GM21529 (cell line): Measurements from ENCODE around the gene RUFY4.
"Not testable (repeated sequence)": the region's sequence is repeated elsewhere in the genome, so short reads cannot be mapped to it uniquely, and the experiment has no call there.

Experiments
- ATAC-seq: cut with Tn5 transposase; IDR thresholded peaks from one replicate; pipeline ENCODE4 v1.9.1; 2021; ENCODE audit not compliant: unreplicated experiment

RUFY4 gene

DNA sequence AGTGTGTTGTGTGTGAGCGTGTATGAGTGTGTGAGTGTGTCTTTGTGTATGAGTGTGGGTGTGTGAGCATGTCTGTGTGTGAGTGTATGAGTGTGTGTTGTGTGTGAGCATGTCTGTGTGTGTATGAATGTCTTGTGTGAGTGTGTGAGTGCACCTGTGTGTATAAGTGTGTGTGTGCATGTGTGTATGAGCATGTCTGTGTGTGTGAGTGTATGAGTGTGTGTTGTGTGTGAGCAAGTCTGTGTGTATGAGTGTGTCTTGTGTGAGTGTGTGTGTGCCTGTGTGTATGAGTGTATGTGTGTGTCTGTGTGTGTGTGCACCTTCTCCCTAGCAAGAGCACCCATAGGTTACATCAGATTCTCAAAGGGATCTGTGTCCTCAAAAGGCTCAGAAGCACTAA is 37.8 kb upstream of the RUFY4 start:
- ATAC-seq, result no peak

DNA sequence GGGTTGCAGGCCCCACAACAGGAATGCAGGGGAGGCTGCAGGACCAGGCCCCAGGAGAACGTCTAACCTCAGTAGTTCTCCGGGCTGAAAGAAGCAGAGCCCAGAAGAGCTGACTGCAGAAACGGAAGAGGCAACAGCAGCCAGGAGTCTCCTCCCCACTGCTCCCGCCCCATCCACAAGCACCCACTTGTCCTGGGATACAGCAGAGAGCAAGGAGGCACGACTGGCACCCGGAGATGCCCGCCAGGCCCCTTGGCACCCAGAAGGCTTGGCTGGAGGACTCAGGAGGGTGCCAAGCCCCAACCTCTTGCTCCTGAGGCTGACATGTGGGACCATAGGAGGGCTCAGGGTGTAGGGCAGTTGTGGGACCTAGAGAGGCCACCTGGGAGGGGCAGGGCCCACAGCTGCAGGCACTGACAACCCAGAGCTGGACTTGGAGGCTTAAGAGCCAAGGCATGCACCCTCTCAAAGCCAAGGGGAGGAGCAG is 37.2 kb upstream of the RUFY4 start:
- no peak for ATAC-seq

DNA sequence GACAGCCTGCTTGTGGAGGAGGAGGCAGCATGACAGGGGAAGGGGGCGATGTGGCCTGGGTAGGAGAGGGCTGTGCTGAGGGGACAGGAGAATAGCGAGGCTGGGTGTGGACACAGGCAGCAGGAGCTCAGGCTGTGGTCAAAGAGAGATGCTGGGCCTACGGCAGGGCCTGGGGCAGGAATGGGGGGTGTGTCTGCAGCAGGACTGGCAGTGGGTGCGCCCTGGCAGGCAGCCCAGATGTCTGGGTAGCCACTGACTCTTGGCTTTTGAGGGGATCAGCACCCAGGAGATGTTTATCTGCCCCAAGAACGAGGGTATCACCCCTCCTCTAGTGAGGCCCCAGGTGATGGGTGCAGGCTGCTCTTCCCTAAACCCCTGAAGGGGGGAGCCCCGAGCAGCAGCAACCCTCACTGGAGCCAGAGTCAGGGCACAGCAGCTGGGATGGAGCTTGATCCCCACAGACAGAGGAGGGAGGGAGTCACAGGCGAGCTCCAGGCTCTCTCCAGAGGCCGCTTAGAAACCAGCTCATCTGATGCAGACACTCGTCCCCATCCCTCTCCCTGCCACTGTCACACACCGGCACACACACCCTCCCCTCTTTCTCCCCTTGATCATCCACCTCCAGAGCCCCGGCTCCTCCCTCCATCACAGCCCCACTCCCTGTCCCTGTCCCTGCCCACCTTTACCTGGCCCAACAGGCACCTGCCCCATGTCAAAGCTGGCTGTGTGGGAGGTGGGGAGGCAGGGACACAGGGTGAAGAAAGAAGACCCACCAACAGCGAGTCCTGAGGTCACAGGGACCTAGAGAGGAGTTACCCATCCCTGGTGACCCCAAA is 36.5 kb upstream of the RUFY4 start:
- no peak for ATAC-seq

DNA sequence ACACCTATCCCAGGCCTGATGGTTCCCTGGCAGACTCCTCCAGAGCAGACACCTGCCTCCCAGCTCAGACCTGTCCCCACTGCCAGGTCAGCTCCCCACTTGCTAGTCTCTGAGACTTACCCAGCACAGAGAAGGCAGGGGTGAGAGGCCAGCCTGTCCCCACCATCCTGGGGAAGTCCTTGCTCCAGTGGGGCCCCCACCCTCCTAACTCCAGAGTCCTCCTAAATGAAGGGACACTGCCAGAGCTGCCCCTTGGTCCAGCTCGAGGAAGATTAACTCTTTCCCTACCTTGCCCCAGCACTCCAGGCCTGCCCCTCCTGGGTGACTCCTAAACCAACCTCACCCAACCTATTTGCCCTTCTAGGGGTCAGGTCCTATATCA is 35.9 kb upstream of the RUFY4 start:
- ATAC-seq, result no peak

DNA sequence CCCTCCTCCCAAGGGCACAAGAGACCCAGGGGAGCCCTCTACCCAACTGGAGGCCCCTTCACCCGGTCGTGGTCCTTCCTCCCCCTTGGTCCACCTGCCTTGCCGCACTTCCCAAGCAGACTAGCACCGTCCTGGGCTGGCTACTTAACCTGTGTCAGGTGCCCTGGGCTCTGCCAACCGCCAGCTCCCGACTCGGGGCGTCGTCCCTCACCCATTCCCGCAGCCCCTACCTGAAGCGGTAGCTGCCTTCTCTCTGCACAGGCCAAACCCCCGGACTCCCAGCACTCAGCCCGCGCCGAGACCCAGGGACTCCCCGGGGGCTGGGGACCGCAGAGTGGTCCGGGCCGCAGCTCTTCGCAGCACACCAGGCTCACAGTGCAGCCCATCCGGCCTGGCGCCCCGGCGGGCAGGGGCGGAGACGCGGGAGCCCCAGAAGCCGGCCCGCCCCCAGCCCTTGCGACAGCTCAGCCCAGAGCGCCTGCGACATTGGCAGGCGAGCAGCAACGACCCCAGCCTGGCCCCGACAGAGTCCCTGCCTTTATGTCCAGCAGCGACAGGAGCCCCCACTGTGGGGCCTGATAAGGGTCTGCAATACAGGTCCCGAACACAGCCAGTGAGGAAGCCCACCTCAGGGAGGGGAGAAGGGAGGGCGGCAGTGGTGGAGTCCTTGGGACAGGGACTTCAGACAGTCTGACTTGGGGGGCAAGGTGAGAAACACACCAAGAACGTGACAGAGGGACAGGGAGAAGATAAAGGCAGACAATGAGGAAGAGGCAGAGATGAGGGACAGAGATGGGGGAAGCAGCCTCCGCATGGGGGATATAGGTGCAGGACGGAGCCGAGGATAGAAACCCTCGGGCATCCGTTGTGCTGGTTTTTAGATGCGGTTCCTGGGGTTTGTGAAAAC is 35.2 kb upstream of the RUFY4 start:
- ATAC-seq, result peak; percentile 3

DNA sequence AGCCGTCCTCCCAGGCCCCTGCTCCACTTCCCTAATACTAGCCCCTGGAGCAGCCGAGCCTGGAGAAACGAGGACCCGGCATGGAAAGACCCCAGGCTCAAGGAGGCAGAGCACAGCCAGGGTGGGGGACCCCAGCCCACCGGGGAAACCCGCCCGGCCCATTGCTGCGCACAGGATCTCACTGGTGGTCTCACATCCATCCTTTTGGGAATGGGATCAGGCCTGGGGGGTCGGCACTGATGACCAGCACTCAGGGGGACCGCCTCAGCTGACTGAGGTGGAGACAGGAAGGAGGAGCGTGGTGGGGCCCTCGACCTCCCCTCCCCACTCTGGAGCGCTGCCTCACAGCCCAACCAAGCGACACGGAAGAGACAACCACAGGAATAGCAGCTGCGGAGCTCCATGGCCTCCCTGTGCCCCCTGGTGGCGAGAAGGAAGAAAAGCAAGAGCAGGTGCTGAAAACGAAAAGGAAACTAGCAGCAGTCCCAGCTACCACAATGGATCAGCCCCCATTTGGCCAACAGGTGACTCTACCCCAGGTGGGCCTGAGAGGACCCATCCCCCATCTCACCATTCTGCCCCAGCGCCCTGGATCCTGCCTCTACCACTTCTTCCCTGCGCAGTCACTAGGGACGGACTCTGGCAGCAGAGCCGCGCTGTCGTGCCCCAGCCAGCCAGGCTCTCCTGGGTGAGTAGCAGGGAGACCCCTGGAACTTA is 34.4 kb upstream of the RUFY4 start:
- peak; percentile 85 for ATAC-seq

DNA sequence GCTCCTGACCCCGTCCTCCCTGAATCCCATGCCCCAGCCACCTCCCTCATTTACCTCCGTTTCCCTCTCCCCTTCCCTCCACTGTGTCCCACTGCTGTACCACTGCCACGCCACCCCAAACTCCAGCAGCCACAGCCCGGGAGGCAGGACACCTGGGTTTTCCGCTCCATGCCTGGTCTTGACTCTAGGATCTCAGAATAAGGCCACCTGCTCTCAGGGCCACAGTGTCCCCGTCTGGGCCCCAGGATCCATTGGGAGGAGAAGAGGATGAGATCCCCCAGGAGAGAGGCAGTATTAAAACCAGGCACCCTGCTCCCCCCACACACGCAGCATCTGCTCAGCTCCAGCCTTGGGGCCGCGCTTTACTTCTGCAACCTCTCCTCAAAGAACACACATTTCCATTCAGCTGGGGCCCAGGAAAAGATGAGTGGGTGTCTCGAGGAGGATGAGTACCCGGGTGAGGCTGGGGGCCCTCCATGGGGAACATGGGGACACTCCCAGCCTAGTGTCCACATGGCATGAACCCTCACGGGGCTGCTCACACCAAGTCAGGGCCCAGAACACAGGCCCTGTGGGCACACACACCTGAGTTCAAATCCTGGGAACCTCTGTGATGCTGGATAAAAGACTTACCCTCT is 33.5 kb upstream of the RUFY4 start:
- ATAC-seq, result no peak

DNA sequence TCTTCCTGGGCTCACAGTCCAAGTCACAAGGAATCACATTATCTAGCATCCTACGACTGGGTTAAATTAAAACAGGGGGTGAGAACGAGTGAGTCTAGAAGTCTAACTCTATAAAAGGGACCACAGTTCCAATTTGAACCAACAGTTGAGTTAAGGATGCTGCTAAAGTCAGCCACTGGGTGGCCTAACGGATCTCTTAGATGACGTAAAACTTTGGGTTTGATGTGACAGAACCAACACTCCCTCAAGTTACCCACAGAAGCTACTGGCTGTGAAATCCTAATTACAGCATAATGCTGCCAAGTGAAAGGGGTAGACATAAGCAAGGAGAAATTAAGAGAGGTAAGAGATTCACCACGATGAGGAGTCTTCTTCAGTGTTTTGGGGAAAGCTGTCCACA is 32.7 kb upstream of the RUFY4 start:
- ATAC-seq, result no peak

DNA sequence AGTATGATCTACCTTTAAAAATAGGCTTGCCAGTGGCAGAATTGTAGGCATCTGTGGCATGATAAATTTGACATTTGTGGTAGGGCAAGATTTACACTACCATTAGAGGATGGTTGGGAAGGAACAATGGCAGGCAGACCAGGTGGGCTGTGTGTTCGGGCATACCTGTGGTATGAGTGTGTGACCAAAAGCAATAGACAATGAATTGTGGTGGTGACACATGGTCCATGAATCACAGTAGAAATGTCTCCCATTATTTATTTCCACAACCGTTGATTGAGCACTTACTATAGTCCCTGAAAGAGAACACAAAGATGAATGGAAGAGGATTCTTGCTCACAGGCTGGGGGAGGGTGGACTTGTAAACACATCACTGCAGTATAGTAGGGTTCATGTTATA is 29.9 kb upstream of the RUFY4 start:
- no peak for ATAC-seq

DNA sequence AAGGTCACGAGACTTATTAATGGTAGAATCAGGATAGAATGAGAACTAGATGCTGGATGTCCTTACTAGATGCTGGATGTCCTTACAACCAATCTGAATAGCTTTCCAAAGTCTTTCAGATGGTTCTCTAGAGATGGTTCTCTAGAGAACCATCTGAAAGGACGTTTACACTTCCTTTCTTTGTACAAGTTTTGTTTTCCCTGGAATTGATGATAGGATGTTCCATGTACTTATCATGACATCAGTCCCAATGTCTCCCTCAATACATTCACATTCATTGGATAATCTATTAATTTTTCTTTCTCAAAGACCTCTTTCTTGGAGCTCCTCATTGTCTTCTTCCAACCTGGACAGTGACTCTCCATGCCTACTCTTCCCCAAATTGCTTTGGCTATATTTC is 28.2 kb upstream of the RUFY4 start:
- ATAC-seq, result no peak

DNA sequence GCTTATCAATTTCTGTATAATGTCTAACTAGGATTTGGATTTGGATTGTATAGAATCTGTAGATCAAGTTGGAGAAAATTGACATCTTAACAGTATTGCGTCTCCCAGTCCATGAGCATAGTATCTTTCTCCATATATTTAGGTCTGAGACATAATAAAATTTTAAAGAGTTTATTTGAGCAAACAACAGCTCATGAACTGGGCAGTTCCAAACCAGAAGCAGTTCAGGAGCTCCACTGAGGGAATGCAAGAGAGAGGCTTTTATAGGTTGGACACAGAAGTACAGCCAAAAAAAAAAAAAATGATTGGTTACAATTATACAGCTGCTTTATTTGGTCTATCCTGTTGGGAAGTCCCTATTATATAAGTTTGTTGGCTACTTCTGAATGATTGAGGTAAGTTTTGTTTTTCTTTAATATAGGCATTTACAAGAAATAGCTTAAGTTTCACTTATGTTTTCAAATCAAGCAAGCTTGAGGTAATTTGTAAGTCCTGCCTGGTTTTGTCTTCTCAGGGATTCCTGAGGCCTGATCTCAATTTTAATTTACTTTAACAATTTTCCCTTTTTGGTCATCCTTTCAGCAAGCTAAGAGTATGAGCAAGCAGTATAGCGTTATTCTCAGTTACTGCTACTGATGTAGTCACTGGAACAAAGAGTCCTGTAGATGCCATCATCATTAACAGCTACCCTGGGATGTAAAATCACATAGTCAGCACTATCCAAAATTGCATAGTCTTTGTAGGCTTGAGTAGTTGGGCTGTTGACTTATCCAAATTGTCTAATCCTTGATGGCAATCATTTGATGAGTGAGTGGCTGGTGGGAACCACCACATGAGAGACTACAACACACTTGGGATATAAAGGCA is 27.5 kb upstream of the RUFY4 start:
- no peak for ATAC-seq

DNA sequence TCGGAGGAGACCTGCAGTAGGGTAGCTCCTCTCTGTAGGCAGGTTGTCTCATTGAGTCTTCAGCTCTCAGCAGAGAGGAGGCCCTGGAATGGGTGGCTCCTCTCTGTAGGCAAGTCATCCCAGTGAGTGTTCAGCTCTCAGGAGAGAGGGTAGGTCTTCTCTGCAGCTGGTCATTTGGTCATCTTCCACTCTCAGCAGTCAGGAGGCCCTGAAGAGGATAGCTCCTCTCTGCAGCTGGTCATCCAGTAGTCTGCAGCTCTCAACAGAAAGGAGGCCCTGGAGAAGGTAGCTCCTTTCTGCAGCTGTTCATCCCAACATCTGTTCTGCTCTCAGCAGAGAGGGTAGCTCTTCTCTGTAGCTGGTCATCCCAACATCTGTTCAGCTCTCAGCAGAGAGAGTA is 26.0 kb upstream of the RUFY4 start:
- ATAC-seq, result no peak

DNA sequence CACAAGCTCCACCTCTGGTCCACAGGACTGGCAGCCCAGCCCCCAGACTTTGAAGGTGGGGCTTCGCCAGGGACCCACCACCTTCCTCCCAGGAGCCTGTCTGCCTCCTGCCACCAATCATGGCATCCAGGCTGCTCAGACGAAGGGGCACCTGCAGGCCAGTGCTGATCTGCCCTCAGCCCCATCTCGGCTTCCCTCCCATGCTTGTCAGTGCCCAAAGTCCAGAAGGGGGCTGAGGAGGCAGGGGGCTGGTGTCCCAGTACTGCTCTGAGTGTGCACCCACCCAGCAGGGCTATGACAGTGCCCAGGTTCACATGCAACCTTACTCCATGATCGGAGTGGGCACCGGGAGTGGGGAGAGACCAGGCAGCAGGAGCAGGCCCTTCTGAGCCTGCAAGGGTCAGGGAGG is 25.3 kb upstream of the RUFY4 start:
- ATAC-seq, result no peak

DNA sequence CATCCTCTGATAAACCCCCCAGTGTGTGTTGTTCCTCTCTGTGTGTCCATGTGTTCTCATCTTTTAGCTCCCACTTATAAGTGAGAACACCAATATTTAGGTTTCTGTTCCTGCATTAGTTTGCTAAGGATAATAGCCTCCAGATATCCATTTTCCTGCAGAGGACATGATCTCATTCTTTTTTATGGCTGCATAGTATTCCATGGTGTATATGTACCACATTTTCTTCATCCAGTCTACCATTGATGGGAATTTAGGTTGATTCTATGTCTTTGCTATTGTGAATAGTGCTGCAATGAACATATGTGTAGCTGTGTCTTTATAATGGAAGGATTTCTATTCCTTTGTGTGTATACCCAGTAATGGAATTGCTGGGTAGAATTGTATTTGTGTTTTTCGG is 24.5 kb upstream of the RUFY4 start:
- not testable (repeated sequence) for ATAC-seq

DNA sequence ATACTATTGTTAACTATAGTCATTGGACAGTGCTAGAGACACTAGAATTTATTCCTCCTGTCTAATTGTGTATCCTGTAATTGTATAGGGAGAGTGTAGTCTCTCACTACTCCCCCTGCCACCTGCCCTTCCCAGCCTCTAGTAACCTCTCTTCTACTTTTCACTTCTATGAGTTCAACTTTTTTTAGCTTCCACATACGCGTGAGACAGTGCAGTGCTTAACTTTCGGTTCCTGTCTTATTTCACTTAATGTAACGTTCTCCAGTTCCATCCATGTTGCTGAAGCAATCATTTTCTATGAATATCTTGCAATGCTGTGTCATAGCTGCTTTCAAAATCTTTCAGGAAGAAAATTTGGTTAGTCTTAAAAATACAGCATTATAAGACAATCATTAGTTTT is 22.8 kb upstream of the RUFY4 start:
- ATAC-seq, result peak; percentile 91

DNA sequence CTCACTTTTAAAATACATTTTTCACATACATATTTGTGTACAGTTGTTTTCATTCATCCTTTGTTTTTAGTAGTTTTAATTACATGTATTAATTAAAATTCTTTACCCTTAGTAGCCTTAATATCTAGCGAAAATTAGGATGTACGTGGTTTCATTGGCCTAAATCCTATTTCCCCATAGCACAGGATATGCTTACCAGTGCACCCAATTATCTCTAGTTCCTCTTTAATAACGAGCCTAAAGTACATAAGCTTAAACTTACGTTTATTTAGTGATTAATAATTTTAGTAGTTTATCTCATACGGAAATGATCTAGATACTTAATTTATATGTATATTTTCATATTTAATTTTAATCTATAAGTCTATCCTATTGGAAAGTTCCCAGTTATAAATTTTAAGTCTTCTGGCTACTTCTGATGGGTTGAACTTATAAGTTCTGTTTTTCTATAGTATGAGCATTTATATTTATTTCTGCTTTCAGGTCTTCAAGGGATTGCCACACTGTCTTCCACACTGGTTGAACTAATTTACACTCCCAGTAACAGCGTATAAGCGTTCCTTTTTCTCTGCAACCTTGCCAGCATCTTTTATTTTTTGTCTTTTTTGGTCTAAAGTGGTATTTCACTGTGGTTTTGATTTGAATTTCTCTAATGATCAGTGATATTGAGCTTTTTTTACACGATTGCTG is 21.4 kb upstream of the RUFY4 start:
- no peak for ATAC-seq

DNA sequence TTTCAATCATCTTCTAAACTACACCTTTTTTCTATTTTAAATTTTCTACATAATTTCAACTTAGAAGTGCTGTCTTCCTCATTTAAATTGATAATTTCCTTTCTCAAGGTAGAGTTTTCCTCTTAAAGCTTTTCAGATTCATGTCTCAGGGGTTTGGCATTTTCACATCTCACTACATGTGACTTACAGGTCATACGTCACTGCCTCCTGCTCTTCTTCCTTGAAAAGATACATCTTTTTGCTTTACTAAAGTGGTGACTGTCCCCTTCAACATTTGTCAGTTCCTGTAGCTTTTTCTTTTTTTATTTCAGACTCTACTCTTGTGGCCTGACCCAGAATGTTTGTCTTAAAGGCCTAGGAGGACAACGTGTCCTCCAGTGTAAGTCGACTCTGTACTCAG is 17.1 kb upstream of the RUFY4 start:
- ATAC-seq, result no peak

DNA sequence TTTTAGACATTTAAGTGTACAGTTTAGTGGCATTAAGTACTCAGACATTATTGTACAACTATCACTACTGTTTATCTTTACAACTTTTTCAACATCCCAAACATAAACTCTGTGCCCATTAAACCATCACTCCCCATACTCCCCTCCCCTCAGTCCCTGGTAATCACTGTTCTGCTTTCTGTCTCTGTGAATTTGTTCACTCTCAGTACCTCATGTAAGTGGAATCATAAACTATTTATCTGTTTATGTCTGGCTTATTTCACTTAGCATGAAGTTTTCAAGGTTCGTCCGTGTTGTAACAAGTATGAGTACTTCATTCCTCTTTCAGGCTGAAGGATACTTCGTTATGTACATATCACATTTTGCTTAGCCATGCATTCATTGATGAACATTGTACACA is 9.8 kb upstream of the RUFY4 start:
- no peak for ATAC-seq

DNA sequence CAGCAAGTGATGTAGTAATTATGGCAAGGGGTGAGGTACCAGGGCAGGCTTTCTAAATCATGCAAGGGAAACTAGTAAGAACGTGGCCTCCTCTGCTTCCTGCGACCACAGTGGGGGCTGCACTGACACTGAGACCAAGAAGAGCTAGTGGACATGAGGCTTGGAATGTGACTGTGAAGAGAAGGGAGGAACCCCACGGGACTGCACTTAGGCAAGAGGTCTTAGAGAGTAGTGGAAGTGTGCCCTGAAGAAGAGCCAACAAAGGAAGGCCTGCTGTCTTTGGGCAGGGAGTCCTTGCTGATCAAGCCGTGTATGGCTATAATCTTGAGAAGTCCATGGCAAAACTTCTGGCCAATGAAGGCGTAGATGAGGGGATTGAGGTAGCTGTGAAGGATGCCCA is 8.9 kb upstream of the RUFY4 start:
- ATAC-seq, result no peak
